SK-N-SH (cell line): ENCODE measurements around the gene CHST11. TPM values are rescaled to one million over a fixed set of nuclear protein-coding genes. Genes with fewer than 3 reads are reported as not detected.

Source experiments
- CTCF ChIA-PET: fragments of 300-600, 350-600 bp; formaldehyde crosslinking; extraction: SDS; loops from one replicate; lab custom pipeline; 2021; lab: Yijun Ruan, JAX
- POLR2A ChIA-PET: fragments of 350-600 bp; sonication (Branson Sonifier 250); formaldehyde crosslinking; extraction: SDS; loops from one replicate; lab custom pipeline; 2020; ENCODE audit warnings: antibody characterized with exemption, inconsistent platforms; lab: Yijun Ruan, JAX
- DNase-seq: peaks from one replicate; pipeline ENCODE4 v3.0.0; 2012
- H2AFZ ChIP-seq: fragments of 200-600 bp; sonication (generic); 2 replicates; pipeline ENCODE4 v1.8.1; 2016; ENCODE audit warnings: antibody characterized with exemption, mild to moderate bottlenecking, low read depth
- H3F3A ChIP-seq: fragments of 200-600 bp; sonication (generic); replicated peaks from 2 replicates; pipeline ENCODE3; 2016; ENCODE audit warnings: antibody characterized with exemption, mild to moderate bottlenecking; ENCODE audit not compliant: insufficient read depth
- H3K27ac ChIP-seq, 2 experiments: fragments of 200-500 bp in 1 of 2; fragments of 200-600 bp in 1 of 2; sonication (Bioruptor generic) in 1 of 2; sonication (generic), shearing (Covaris generic) in 1 of 2; 2 replicates each; pipeline versions ENCODE4 v1.5.1 to v1.6.1; 2014 to 2016; ENCODE audit warnings: low read depth in 2 of 2, inconsistent platforms in 1 of 2, low read length in 1 of 2, mild to moderate bottlenecking in 1 of 2, mixed read lengths in 1 of 2
- H3K27me3 ChIP-seq: fragments of 200-600 bp; sonication (generic), shearing (Covaris generic); 2 replicates; pipeline ENCODE4 v1.6.1; 2016; ENCODE audit warnings: mixed run types; ENCODE audit not compliant: insufficient read depth
- H3K36me3 ChIP-seq, 2 experiments: fragments of 200-500 bp in 1 of 2; fragments of 200-600 bp in 1 of 2; sonication (Bioruptor generic) in 1 of 2; sonication (generic) in 1 of 2; replicated peaks in 1 of 2; 2 replicates each; pipeline versions ENCODE3 to v1.5.1; 2014 to 2016; ENCODE audit warnings: low read length in 1 of 2, mild to moderate bottlenecking in 1 of 2; ENCODE audit not compliant: insufficient read depth in 2 of 2, control insufficient read depth in 1 of 2
- H3K4me1 ChIP-seq, 2 experiments: fragments of 200-500 bp in 1 of 2; fragments of 200-600 bp in 1 of 2; sonication (Bioruptor generic) in 1 of 2; sonication (generic), shearing (Covaris generic) in 1 of 2; 2 replicates each; pipeline versions ENCODE4 v1.5.1 to v1.6.1; 2014 to 2016; ENCODE audit warnings: low read depth in 1 of 2, low read length in 1 of 2, mixed run types in 1 of 2; ENCODE audit not compliant: insufficient read depth in 2 of 2, control insufficient read depth in 1 of 2
- H3K4me2 ChIP-seq: fragments of 200-600 bp; sonication (generic), shearing (Covaris generic); 2 replicates; pipeline ENCODE4 v1.6.1; 2017; ENCODE audit warnings: mixed run types
- H3K4me3 ChIP-seq, 2 experiments: fragments of 200-500 bp in 1 of 2; fragments of 200-600 bp in 1 of 2; sonication (Bioruptor generic) in 1 of 2; sonication (generic), shearing (Covaris generic) in 1 of 2; 2 replicates each; pipeline versions ENCODE4 v1.5.1 to v1.8.1; 2014 to 2016; ENCODE audit warnings: low read depth in 2 of 2, inconsistent platforms in 1 of 2, low read length in 1 of 2, mild to moderate bottlenecking in 1 of 2, mixed read lengths in 1 of 2, moderate library complexity in 1 of 2
- H3K79me2 ChIP-seq: fragments of 200-600 bp; sonication (generic); 2 replicates; pipeline ENCODE4 v1.8.1; 2017; ENCODE audit warnings: mild to moderate bottlenecking; ENCODE audit not compliant: insufficient read depth
- H3K9ac ChIP-seq: fragments of 200-600 bp; sonication (generic); 2 replicates; pipeline ENCODE4 v1.6.1; 2017; ENCODE audit warnings: mixed run types
- H3K9me2 ChIP-seq: fragments of 200-600 bp; sonication (generic); 2 replicates; pipeline ENCODE4 v1.6.1; 2017; ENCODE audit warnings: mixed run types
- H3K9me3 ChIP-seq: fragments of 200-600 bp; sonication (generic); 2 replicates; pipeline ENCODE4 v1.6.1; 2017; ENCODE audit warnings: mixed run types, mild to moderate bottlenecking, moderate library complexity
- H4K20me1 ChIP-seq: fragments of 200-600 bp; sonication (generic); 2 replicates; pipeline ENCODE4 v1.6.1; 2017; ENCODE audit warnings: mild to moderate bottlenecking, mixed run types; ENCODE audit not compliant: insufficient read depth
- FOSL2 ChIP-seq: IDR thresholded peaks from 2 replicates; pipeline ENCODE4 v1.4.0; 2012; ENCODE audit warnings: low read depth, mild to moderate bottlenecking, moderate library complexity, borderline replicate concordance
- FOXJ3 ChIP-seq: sonication (generic); formaldehyde crosslinking; IDR thresholded peaks from 2 replicates; pipeline ENCODE4 v1.5.1; 2020; ENCODE audit warnings: mild to moderate bottlenecking, missing genetic modification reagents
- FOXM1 ChIP-seq: IDR thresholded peaks from 2 replicates; pipeline ENCODE4 v1.4.0; 2012; ENCODE audit warnings: low read depth, mild to moderate bottlenecking
- JUND ChIP-seq: IDR thresholded peaks from 2 replicates; pipeline ENCODE4 v1.4.0; 2012
- MEF2A ChIP-seq: IDR thresholded peaks from 2 replicates; pipeline ENCODE4 v1.4.0; 2012; ENCODE audit warnings: low read depth, borderline replicate concordance
- MXI1 ChIP-seq: IDR thresholded peaks from 2 replicates; pipeline ENCODE4 v1.6.1; 2012; ENCODE audit warnings: mild to moderate bottlenecking, low read depth, low read length, improper control_type of control experiment
- NRF1 ChIP-seq: IDR thresholded peaks from 2 replicates; pipeline ENCODE4 v1.6.1; 2012; ENCODE audit warnings: low read depth, mild to moderate bottlenecking, low read length
- POLR2AphosphoS5 ChIP-seq: IDR thresholded peaks from 2 replicates; pipeline ENCODE4 v1.6.1; 2012; ENCODE audit warnings: low read depth, low read length
- RCOR1 ChIP-seq: fragments of 150-350 bp; IDR thresholded peaks from 2 replicates; pipeline ENCODE4 v1.6.1; 2017; ENCODE audit warnings: antibody characterized with exemption, low read length
- RXRA ChIP-seq: IDR thresholded peaks from 2 replicates; pipeline ENCODE4 v1.4.0; 2012; ENCODE audit warnings: low read depth, mild to moderate bottlenecking, borderline replicate concordance
- SIN3A ChIP-seq: IDR thresholded peaks from 2 replicates; pipeline ENCODE4 v1.6.1; 2012; ENCODE audit warnings: low read depth, mild to moderate bottlenecking, low read length, moderate library complexity, borderline replicate concordance
- SMC3 ChIP-seq: IDR thresholded peaks from 2 replicates; pipeline ENCODE4 v1.6.1; 2012; ENCODE audit warnings: low read depth, low read length, improper control_type of control experiment
- TAF1 ChIP-seq: IDR thresholded peaks from 2 replicates; pipeline ENCODE4 v1.6.1; 2012; ENCODE audit warnings: low read depth, mild to moderate bottlenecking, low read length, moderate library complexity, borderline replicate concordance
- TCF12 ChIP-seq: IDR thresholded peaks from 2 replicates; pipeline ENCODE4 v1.4.0; 2012
- TEAD4 ChIP-seq: IDR thresholded peaks from 2 replicates; pipeline ENCODE4 v1.4.0; 2012; ENCODE audit warnings: mild to moderate bottlenecking, borderline replicate concordance; ENCODE audit not compliant: insufficient read depth
- WGBS: methylation state at CpG from one replicate; pipeline ENCODE4 v1.1.6; 2017; ENCODE audit warnings: low lambda C conversion rate; 5-methylcytosine and 5-hydroxymethylcytosine counted together
- polyA plus RNA-seq, 3 experiments: library from polyadenylated mRNA; depleted of rRNA; stranded (reverse); fragments of >200 nt; gene quantifications; 2 replicates each; pipeline ENCODE4 v1.2.3, GENCODE V29; 2012
- TF ChIP-seq, protein P1 (sequence below): fragments of 200-600 bp; sonication (generic); IDR thresholded peaks from 2 replicates; pipeline ENCODE4 v1.6.1; 2017; ENCODE audit warnings: antibody characterized with exemption, mild to moderate bottlenecking, moderate library complexity
- TF ChIP-seq, protein P2 (sequence below): IDR thresholded peaks from 2 replicates; pipeline ENCODE4; 2012
- TF ChIP-seq, protein P3 (sequence below): IDR thresholded peaks from 2 replicates; pipeline ENCODE4 v1.6.1; 2012; ENCODE audit warnings: mild to moderate bottlenecking, low read depth, low read length, moderate library complexity

CHST11 gene
- polyA plus RNA-seq, 1 of the 3 experiments (the other 2 are of a cell fraction) = 18.6 TPM

DNA sequence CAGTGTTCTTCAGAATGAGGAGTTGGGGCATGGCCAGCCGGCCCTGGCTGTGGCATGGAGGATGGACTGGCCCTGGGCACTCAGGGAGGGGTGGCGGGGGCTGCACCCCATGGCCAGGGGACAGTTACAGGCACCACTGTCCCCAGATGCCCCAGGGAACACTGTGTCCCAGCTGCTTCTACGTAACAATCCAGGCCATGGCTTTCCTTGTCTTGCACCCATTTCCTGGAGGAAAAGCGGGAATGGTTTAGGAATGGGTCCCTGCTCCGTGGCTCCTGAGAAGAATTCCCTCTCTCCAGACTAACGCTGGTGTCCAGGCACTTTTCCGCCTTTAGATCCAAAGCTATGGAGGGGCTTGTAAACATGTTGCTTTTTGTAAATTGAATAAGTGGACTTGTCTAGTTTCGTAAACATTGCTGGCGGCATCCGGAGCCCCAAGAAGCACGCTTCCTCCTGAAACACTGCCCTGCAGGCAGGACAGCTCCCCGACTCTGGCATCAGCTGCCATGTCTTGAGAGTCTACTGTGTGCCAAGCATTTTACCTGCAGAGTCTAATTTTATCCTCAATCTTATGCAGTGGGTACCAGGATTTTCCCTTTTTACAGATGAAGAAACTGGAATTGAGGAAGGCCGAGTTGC lies 263.1 kb downstream of the CHST11 start:
- Histone ChIP-seq H2AFZ (no peak overlapping the region), H3K4me2 (no peak overlapping the region), H3K27me3 (no peaks in the 10 kb centered on the region), H3K36me3 (no peaks in the 10 kb centered on the region), H3K4me1 (peaks cover 0 to 80% of the 10 kb centered on the region in 2 experiments; a peak in 2 of 4 replicates), H3K9me2 (no peaks in the 10 kb centered on the region), H3K27ac (no peak overlapping the region), H3K9me3 (no peaks in the 10 kb centered on the region), H3K9ac (no peak overlapping the region), H3F3A (no peaks in the 10 kb centered on the region), H4K20me1 (no peaks in the 10 kb centered on the region), H3K4me3 (no peak overlapping the region), H3K79me2 (no peaks in the 10 kb centered on the region)
- CTCF ChIA-PET = interaction anchor here (1.0 to 1.9 kb wide), 3 partner anchors 8 to 56 kb away, joined by 3 to 5 read pairs (median 5); no protein-coding TSS in a partner anchor
- TF ChIP-seq FOXJ3 (no peak), TCF12 (no peak), FOXM1 (no peak), MXI1 (no peak), SMC3 (no peak), SIN3A (no peak), TAF1 (no peak), FOSL2 (no peak), POLR2AphosphoS5 (no peak), MEF2A (no peak)
- TF ChIP-seq, protein P1, sequence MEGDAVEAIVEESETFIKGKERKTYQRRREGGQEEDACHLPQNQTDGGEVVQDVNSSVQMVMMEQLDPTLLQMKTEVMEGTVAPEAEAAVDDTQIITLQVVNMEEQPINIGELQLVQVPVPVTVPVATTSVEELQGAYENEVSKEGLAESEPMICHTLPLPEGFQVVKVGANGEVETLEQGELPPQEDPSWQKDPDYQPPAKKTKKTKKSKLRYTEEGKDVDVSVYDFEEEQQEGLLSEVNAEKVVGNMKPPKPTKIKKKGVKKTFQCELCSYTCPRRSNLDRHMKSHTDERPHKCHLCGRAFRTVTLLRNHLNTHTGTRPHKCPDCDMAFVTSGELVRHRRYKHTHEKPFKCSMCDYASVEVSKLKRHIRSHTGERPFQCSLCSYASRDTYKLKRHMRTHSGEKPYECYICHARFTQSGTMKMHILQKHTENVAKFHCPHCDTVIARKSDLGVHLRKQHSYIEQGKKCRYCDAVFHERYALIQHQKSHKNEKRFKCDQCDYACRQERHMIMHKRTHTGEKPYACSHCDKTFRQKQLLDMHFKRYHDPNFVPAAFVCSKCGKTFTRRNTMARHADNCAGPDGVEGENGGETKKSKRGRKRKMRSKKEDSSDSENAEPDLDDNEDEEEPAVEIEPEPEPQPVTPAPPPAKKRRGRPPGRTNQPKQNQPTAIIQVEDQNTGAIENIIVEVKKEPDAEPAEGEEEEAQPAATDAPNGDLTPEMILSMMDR = no peak
- POLR2A ChIA-PET = no interaction called here
- no peak for DNase-seq
- WGBS = 95% methylated on average over 13 of the region's 13 CpGs

DNA sequence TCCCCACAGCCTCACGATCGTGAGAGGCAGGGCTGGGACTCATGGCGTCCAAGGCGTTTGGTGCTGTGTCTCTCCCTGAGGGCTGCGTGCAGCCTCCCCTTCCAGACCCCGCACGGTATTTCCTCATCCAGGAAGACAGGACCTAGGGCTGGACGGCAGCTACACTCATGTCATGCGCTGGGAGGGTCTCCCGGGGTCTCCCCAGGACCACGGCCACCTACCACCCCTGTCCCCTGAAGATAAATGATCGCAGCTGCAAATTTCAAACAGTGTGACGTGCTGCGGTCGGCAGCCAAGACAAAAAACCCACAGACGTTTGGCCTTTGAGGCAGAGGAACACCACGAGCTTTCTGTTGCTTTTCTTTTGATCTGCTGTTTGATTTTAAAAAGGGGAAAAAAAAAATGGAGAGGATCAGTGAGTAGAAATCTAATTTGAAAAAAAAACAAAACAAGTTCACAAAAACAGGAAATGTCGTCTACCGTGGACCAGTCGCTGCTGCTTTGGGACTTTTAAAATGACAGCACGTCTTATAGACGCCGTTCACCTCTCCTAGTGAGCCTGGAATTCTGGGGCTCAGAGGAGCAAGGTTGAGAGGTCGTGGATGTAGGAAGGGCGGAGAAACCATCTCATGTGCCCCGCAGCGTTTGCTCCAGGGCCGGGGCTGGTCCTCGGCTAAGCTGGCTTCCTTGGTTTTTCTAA lies 263.7 kb downstream of the CHST11 start:
- Histone ChIP-seq H3K27me3 (no peaks in the 10 kb centered on the region), H3K4me1 (peaks cover 0 to 82% of the 10 kb centered on the region in 2 experiments; a peak in 2 of 4 replicates), H3F3A (no peaks in the 10 kb centered on the region), H4K20me1 (no peaks in the 10 kb centered on the region), H3K4me2 (no peak overlapping the region), H3K9me3 (no peaks in the 10 kb centered on the region), H3K36me3 (no peaks in the 10 kb centered on the region), H3K4me3 (no peak overlapping the region), H3K79me2 (no peaks in the 10 kb centered on the region), H3K9me2 (no peaks in the 10 kb centered on the region), H3K27ac (no peak overlapping the region), H3K9ac (no peak overlapping the region), H2AFZ (no peak overlapping the region)
- no peak for DNase-seq
- ChIA-PET CTCF (interaction anchor here (1.6 to 1.9 kb wide), 2 partner anchors 9 to 14 kb away, joined by 5 read pairs; no protein-coding TSS in a partner anchor), POLR2A (no interaction called here)
- 91% methylated on average over 25 of the region's 29 CpGs for WGBS
- TF ChIP-seq JUND (no peak), TEAD4 (no peak), RCOR1 (no peak), SIN3A (no peak), MEF2A (no peak), FOXJ3 (no peak), NRF1 (no peak), TCF12 (no peak), RXRA (no peak)
- TF ChIP-seq, protein P2, sequence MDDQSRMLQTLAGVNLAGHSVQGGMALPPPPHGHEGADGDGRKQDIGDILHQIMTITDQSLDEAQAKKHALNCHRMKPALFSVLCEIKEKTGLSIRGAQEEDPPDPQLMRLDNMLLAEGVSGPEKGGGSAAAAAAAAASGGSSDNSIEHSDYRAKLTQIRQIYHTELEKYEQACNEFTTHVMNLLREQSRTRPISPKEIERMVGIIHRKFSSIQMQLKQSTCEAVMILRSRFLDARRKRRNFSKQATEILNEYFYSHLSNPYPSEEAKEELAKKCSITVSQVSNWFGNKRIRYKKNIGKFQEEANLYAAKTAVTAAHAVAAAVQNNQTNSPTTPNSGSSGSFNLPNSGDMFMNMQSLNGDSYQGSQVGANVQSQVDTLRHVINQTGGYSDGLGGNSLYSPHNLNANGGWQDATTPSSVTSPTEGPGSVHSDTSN = no peak
- TF ChIP-seq, protein P3, sequence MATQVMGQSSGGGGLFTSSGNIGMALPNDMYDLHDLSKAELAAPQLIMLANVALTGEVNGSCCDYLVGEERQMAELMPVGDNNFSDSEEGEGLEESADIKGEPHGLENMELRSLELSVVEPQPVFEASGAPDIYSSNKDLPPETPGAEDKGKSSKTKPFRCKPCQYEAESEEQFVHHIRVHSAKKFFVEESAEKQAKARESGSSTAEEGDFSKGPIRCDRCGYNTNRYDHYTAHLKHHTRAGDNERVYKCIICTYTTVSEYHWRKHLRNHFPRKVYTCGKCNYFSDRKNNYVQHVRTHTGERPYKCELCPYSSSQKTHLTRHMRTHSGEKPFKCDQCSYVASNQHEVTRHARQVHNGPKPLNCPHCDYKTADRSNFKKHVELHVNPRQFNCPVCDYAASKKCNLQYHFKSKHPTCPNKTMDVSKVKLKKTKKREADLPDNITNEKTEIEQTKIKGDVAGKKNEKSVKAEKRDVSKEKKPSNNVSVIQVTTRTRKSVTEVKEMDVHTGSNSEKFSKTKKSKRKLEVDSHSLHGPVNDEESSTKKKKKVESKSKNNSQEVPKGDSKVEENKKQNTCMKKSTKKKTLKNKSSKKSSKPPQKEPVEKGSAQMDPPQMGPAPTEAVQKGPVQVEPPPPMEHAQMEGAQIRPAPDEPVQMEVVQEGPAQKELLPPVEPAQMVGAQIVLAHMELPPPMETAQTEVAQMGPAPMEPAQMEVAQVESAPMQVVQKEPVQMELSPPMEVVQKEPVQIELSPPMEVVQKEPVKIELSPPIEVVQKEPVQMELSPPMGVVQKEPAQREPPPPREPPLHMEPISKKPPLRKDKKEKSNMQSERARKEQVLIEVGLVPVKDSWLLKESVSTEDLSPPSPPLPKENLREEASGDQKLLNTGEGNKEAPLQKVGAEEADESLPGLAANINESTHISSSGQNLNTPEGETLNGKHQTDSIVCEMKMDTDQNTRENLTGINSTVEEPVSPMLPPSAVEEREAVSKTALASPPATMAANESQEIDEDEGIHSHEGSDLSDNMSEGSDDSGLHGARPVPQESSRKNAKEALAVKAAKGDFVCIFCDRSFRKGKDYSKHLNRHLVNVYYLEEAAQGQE = no peak
